ENCODE results near the gene RNF43. TPM values are rescaled to one million over a fixed set of nuclear protein-coding genes. Genes with fewer than 3 reads are reported as not detected.

The RNF43 gene
- polyA plus RNA-seq, 1 of the 3 experiments (the other 2 are of a cell fraction), result not detected

DNA sequence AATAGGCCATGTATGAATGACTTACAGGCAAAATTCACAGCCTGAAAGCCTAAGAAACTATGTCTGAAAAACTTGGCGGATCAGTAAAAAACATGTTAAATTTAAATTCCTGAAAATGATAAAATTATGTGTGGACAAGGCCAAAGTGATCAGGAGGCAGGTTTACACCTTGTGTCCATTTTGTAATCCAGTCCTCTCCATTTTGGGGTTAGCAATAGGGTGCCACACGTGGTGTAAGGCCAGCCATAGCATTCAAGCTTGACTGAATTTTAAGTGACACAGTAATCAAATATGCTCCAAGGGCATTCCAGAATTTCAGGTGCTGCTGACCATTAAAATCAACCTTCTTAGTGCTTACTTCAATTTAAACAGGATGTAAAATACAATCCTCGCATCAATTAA is 2.7 kb downstream of the RNF43 start (continued):
- TF ChIP-seq, protein P1, sequence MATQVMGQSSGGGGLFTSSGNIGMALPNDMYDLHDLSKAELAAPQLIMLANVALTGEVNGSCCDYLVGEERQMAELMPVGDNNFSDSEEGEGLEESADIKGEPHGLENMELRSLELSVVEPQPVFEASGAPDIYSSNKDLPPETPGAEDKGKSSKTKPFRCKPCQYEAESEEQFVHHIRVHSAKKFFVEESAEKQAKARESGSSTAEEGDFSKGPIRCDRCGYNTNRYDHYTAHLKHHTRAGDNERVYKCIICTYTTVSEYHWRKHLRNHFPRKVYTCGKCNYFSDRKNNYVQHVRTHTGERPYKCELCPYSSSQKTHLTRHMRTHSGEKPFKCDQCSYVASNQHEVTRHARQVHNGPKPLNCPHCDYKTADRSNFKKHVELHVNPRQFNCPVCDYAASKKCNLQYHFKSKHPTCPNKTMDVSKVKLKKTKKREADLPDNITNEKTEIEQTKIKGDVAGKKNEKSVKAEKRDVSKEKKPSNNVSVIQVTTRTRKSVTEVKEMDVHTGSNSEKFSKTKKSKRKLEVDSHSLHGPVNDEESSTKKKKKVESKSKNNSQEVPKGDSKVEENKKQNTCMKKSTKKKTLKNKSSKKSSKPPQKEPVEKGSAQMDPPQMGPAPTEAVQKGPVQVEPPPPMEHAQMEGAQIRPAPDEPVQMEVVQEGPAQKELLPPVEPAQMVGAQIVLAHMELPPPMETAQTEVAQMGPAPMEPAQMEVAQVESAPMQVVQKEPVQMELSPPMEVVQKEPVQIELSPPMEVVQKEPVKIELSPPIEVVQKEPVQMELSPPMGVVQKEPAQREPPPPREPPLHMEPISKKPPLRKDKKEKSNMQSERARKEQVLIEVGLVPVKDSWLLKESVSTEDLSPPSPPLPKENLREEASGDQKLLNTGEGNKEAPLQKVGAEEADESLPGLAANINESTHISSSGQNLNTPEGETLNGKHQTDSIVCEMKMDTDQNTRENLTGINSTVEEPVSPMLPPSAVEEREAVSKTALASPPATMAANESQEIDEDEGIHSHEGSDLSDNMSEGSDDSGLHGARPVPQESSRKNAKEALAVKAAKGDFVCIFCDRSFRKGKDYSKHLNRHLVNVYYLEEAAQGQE (IDR thresholded peaks at IDR 0.05; ENCODE audit: low read depth, low read length), result no peak
- TF ChIP-seq TCF12 (IDR thresholded peaks at IDR 0.05) (no peak), ELF1 (IDR thresholded peaks at IDR 0.05) (no peak)

DNA sequence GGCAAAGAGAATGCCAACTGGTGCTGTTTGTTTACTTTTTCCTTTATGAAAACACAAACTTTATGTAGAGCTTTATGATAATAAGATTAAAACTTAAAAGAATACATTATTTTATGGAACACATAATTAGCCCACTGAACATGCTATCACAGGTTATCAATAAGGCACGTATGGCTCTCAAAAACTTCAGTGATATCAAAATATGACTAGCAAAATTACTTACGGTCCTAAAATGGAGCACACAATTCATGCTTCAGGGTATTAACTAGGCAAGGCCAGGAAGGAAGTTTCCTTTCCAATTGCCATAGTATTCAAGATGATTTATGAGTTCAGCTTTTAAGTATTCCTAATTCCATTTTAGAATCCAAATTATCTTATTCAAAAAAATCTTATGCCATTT is 3.6 kb downstream of the RNF43 start:
- WGBS (ENCODE audit: low lambda C conversion rate), result 17% methylated on average over 2 of the region's 2 CpGs
- Histone ChIP-seq H3K36me3 (replicated peaks in 1 of 2; ENCODE audit: control insufficient read depth in 1 of 2, insufficient read depth in 2 of 2, low read length in 1 of 2) (no peaks in the 10 kb centered on the region), H4K20me1 (ENCODE audit: insufficient read depth) (no peaks in the 10 kb centered on the region), H3K27ac (ENCODE audit: low read depth in 2 of 2, low read length in 1 of 2) (no peak overlapping the region), H3K9me3 (no peaks in the 10 kb centered on the region), H3K27me3 (ENCODE audit: insufficient read depth) (peaks cover 13% of the 10 kb centered on the region), H3K4me1 (ENCODE audit: control insufficient read depth in 1 of 2, insufficient read depth in 2 of 2, low read depth in 1 of 2, low read length in 1 of 2) (peaks cover 0 to 6% of the 10 kb centered on the region in 2 experiments; a peak in 2 of 4 replicates), H2AFZ (ENCODE audit: low read depth) (no peak overlapping the region), H3K4me2 (no peak overlapping the region), H3K9ac (no peak overlapping the region), H3K9me2 (no peaks in the 10 kb centered on the region), H3F3A (replicated peaks; ENCODE audit: insufficient read depth) (no peaks in the 10 kb centered on the region), H3K79me2 (ENCODE audit: insufficient read depth) (no peaks in the 10 kb centered on the region), H3K4me3 (ENCODE audit: low read depth in 2 of 2, low read length in 1 of 2) (no peak overlapping the region)
- DNase-seq, result no peak
- no peak for TF ChIP-seq NRF1 (IDR thresholded peaks at IDR 0.05; ENCODE audit: low read depth, low read length)
- no peak for TF ChIP-seq JUND (IDR thresholded peaks at IDR 0.05)
- TF ChIP-seq GATA2 (CRISPR knock-in tag; IDR thresholded peaks at IDR 0.05), result no peak
- no peak for TF ChIP-seq MXI1 (IDR thresholded peaks at IDR 0.05; ENCODE audit: low read depth, low read length)
- TF ChIP-seq NFIC (IDR thresholded peaks at IDR 0.05; ENCODE audit: borderline replicate concordance), result no peak
- TF ChIP-seq, protein P2, sequence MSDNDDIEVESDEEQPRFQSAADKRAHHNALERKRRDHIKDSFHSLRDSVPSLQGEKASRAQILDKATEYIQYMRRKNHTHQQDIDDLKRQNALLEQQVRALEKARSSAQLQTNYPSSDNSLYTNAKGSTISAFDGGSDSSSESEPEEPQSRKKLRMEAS (IDR thresholded peaks at IDR 0.05; ENCODE audit: low read depth), result no peak
- TF ChIP-seq, protein P3, sequence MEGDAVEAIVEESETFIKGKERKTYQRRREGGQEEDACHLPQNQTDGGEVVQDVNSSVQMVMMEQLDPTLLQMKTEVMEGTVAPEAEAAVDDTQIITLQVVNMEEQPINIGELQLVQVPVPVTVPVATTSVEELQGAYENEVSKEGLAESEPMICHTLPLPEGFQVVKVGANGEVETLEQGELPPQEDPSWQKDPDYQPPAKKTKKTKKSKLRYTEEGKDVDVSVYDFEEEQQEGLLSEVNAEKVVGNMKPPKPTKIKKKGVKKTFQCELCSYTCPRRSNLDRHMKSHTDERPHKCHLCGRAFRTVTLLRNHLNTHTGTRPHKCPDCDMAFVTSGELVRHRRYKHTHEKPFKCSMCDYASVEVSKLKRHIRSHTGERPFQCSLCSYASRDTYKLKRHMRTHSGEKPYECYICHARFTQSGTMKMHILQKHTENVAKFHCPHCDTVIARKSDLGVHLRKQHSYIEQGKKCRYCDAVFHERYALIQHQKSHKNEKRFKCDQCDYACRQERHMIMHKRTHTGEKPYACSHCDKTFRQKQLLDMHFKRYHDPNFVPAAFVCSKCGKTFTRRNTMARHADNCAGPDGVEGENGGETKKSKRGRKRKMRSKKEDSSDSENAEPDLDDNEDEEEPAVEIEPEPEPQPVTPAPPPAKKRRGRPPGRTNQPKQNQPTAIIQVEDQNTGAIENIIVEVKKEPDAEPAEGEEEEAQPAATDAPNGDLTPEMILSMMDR (IDR thresholded peaks at IDR 0.05), result no peak
- TF ChIP-seq, protein P4, sequence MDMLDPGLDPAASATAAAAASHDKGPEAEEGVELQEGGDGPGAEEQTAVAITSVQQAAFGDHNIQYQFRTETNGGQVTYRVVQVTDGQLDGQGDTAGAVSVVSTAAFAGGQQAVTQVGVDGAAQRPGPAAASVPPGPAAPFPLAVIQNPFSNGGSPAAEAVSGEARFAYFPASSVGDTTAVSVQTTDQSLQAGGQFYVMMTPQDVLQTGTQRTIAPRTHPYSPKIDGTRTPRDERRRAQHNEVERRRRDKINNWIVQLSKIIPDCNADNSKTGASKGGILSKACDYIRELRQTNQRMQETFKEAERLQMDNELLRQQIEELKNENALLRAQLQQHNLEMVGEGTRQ (IDR thresholded peaks at IDR 0.05; ENCODE audit: borderline replicate concordance, low read depth, low read length), result no peak
- POLR2A ChIA-PET, result no interaction called here
- CTCF ChIA-PET, result interaction anchor here (0.7 to 5.9 kb wide), 13 partner anchors 13 to 213 kb away, joined by 3 to 51 read pairs (median 3); no protein-coding TSS in a partner anchor

Data from SK-N-SH (cell line).